Hindlimb muscle (tissue), 1 donor: ENCODE measurements around the gene CHST15. TPM values are rescaled to one million over a fixed set of nuclear protein-coding genes. Genes with fewer than 3 reads are reported as not detected.

Source experiments
- DNase-seq: peaks from one replicate; pipeline ENCODE4 v3.0.0-alpha.2; 2013
- polyA plus RNA-seq: library from polyadenylated mRNA; unstranded; fragments of 120-200 nt; gene quantifications from one replicate; pipeline ENCODE4 v1.2.1, GENCODE V29; 2013; ENCODE audit not compliant: insufficient read length

CHST15 gene
- polyA plus RNA-seq, 1 donor: 15.3 TPM

DNA sequence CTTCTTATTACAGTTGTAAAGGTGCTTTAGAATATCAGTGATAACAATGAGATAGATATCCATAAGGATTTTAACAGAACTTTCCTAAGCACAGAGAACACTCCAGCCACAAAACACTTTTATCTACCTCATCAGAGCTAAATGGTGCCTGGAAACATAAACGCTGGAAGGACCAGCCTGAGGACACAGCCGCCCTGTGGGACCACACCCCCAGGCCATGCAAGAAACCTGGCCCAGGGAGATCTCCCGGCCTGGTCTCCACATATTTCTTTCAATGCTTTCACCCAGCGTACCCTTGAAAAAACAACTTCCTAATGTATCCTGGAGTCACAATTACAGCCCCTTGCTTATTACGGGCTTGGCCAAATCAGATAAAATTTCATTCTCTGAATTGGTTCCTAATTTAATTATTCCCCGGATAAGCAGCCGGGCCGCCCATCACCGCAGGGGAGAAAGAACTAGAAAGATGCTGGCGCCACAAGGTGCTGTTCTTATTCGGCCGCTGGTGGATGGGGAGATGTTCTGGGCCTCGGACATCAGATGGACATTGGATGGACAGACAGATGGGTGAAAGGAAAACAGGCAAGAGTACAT, 11.8 kb downstream of the CHST15 start:
- DNase-seq: no peak

DNA sequence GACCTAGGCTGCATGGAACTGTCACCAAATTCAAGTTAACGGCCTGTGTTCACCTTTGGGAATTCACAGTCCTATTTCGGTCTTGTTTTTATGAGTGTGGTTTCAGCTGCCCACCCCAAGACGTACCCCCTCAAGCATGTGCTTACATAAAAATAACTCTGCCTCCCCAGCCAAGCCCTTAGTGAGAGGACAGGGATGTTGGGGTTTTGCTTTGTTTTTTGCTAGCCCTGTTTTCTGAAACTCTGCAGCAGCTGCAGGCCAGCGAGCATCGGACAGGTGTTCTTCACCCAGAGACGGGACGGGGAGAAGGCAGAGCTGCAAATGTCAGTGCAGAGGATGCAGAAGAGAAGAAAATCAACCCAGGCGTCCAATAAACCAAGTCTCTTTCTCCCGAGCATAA, 13.5 kb downstream of the CHST15 start:
- DNase-seq: no peak

DNA sequence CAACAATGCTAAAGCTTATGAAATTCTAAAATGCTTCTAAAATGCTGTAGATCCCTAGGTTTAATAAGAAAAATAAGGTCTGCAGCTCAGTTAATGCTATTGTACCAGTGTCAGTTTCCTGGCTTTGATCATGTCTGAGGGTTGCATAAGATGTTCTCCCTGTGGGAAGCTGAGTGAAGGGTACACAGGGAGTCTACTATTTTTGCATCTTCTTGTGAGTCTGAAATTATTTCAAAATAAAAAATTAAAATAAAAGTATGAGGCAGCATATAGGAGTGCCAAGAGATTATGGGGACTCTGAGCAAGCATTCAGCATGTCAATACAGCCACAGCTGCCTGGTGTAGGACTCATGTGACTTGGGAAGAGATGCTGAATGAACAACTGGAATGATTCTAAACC, 14.7 kb downstream of the CHST15 start:
- DNase-seq: no peak

DNA sequence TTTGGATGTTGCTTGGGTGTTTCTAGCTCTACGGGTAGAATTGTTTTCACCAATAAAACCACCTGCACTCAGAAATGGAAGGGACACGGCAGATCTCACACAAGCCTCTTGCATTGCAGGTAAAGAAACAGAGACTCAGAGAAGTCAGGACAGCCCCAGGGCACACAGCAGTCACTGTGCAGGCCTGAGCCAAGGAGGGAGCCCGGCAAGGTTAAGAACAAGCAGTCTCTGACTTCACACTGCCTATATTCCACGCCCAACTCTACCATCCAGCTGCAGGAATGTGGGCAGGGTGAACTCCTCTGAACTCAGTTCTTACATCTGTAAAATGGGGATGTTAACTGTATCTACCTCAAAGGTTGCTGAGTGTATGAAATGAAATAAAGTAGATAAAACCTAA, 15.4 kb downstream of the CHST15 start:
- DNase-seq: no peak

DNA sequence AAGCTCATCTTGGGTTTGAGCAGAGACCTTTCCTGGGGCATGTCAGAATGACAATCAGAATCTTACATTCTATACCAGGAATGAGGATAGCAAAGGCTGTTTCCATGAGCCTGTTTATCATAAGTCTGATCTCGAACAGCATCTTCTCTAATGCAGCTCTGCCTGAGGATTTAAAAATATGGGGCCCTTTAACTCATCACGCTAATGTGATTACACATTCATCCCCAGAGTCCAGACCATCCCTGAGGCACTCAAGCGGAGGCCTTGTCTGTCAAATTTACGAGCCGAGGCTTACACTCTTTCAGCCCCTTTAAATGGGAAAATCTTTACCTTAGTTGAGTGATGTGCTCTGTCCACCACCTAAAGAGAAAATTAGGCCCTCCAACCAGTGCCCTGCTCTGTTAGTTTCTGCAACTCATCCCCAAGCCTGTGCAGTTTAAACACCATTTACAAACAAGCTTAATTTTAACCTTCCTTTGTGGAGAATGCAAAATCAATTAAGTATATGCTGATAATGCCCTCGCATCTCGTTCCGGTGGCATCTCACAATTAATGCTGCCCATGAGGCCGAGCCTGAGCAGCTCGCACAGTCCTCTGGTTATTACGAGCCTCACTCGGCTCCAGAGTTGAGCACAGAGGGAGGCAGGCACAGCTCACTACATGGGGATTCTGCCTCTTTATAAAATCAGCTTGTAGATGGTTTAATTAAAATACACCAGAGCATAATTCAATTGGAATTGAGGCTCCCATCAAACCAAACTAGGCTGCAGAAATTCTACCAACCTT, 16.0 kb downstream of the CHST15 start:
- DNase-seq: no peak

DNA sequence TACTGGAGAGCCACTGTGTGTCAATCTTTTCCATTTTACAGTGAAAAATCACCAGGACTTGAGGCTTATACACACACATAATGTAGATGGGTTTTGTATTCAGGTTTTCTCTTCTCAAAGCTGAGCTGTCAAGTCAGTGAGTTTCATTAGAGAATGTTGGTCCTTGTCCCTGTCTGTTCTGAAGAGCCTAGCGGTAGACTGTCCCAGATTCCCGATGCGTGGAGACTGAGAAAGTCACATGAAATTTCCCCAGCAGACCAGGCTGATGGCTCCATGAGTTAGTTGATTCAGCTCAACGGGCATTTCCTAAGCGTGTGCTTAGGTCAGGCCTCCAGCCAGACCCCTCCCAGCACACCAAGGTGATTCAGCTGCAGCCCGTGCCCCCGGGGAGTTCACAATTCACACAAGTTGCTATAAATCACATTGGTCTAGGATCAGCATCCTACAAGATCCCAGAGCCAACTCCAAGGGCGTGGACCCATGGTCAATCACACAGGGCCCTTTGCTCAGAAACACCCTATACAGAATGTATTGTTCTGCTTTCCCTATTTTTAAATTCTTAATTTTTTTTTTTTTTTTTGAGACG, 17.2 kb downstream of the CHST15 start:
- no peak for DNase-seq

DNA sequence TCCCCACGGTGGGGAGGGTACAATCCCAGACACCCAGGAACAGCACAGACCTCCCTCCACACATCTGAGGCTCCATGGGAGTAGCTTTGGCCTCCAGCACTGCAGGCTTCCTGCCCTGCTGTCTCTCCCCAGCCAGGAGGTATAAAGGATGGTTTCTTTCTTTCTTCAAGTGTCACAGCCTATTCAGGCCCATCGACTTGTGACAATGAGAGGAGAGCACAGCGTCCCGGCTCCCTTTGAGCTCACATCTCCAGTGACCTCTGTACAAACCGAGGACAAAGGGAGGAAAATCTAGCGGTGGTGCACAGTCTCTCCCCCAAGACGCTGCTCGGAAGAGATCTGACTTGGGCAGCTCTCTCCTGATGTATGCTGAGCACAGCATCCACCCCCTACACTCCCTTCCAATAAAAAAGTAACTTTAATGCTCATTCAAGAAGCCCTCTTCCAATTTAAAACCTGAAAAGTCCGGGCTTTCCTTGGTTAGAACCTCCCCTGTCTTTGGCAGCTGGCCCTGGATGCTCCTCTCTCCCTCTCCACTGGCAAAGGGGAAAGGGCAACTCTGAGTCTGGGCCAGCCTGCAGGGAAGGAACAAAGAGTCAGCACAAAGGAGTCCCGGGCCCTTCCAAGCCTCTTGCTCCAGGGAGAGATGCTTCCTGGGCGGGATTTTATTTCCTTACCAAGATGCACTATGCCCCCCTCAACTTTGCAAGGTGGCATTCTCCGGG, 18.0 kb downstream of the CHST15 start:
- DNase-seq: no peak

DNA sequence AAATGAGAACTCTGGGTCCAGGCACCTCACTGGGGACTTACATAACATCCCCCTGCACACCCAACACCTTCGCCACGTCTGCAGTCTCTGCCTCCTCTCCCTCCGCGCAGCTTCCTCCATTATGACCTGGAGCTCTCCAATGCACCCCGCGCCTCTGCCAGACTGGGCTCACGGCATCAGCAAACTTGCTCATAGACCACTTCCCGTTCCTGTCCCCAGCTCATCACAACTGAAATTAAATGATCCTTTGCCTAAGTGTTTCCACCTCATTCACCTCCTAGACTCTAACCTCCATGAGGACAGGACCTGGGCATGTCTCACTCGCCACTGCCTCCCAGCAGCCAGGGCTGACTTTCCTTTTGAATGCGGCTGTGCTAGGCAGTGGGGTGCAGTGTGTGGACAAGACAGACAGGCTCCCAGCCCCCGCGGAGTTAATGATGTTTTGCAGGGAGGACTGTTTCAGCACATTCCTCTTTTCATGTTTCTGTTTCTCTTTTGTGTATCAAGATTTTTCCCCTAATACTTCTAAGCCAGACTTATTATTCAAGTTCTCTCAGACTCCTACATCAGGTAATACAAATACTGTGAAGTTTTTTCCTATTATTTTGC, 18.8 kb downstream of the CHST15 start:
- no peak for DNase-seq

DNA sequence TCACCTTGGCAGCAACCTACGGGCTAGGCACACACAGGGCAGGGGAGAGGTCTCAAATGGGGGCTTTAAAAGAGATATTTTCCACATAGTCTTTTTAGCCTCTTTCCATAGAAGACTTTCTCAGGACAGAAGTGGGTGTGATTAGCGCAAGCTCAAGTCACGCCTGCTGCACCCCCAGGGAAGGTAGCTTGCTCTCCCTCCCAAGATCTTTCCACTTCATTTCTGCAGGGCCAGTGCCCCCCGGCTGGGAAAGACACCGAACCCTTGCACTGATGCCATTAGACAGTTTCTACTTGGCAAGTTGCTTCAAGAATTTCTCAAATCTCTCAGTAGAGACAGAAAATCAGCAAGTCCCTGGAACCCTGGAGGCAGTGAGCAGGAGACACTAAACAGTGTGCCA, 19.4 kb downstream of the CHST15 start:
- no peak for DNase-seq

DNA sequence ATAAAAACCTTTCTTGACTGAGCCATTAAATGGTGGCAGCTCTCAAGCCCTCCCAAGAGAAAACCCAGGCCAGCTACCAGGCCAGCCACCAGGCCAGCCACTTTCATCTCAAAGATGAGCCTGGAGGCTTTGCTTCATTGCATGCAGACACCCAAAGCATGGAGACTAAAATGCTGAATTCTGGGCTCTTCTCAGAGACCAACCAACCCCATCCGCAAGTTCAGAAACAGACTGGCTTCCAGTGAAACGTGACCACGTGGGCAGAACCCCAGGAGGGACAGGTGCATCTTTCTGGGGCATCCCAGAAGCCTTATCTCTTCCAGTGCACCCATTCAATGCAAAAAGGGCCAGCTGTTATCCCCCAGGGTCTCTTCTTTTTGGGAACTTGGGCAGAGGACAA, 20.9 kb downstream of the CHST15 start:
- DNase-seq: no peak

DNA sequence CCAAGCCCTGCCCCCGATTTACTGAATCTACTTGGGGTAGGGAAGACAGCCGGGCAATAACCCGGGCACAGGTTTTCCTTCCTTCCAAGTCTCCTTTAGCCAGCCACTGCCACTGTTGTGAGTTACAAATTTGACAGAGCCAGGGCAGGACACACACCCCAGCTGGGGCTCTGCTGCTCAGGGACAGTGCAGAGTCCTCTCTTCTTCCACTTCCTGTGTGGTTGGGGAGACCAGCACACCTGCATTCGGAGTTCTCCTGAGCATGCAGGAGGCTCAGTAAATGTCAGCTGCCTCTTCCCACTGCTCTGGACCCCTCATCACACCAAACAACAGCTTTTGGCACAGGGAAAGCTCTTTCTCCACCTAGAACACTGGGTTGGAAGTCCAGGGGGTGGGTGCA, 21.3 kb downstream of the CHST15 start:
- no peak for DNase-seq

DNA sequence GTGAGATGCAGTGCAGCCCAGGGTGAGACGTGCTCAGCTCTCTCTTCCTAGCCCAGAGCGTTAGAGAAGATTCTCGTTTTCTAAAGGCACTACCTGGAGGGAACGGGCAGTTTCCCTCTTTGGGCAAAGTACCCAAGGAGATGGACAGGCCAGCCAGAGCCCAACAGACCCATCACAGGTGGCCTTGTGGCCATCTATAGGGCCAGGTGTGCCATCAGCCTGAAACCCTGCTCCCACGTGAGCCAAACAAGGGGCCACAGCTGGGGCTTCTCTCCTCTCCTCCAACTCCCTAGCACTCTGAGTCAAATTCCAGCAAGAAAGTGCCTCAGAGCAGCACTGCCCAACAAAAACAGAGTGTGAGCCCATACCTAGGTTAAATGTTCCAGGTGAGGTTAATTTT, 22.3 kb downstream of the CHST15 start:
- DNase-seq: no peak

DNA sequence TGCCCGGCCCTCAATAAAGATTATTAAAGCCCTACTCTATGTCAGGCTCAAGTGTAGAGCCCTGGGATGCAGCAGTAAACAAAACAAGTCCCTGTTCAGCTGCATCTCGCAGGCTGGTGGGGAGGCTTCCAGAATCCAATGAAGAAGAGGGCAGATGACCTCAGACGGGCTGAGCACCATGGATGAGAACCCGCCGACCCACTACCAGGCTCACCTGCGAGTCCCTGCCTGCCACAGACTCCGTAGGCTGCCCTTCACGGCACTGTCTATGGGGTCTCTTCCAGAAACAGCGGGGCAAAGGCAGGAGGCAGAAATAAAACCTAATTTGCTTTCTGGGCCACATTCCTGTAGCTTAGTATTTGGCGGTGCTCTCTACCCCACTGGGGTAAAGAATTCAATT, 22.7 kb downstream of the CHST15 start:
- DNase-seq: no peak

DNA sequence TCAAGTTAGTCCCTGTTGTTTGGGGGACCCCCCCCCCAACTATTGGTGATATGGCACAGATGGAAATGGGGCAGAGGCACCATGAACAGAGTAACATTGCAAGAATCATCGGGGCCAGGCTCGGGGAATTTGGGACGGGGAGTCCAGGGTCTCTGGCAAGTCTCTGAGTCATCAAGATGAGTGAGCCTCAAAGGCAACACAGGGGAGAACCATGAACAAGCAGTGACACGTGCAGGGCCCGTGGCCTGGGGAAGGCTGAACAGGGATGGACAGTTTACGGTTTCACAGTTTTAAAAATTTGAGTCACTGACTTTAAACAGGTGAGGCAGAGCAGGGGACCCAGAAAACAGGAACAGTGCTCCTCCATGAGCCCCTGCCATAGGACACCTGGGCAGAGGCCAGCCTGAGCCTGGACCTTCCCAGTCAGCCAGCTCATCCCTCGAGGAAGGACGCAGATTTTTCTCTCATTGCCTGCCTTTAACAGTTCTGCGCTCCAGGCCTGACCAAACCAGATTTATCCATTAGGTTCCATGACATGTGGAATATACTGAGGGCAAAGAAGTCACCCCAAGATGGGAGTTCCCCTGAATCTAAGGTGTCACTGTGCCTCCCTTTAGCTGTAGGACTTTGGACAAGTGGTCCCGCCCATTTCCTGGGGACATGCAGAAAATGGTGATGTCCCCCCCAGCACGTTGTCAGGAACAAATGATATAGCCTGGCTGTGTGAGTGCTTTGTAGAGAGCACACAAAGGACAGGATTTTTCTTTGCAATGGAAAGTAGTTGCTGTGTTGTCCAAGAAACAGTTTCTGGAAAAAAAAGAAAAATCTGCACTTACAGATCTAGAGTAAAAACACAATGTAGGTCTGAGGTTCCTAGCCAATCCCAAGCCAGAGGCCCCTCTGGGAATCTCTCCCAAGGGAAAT, 23.8 kb downstream of the CHST15 start:
- no peak for DNase-seq

DNA sequence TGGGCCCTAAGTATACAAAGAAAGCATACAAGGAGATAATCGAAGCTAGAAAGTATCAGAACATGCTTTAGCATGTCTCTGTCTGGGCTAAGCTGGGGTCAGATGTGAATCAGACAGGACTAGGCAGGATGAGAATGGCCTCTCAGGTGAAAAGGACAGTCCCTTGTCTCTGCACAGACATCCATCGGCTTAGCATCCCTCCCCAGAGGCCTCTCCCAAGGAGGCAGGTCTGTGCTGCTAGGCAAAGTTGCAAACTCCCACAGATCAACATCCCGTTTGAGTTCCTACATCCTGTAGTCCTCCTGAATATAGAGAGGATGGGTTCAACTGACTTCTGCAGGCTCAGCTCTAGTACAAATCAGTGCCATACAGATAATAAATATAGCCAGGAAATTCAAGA, 24.5 kb downstream of the CHST15 start:
- DNase-seq: no peak

DNA sequence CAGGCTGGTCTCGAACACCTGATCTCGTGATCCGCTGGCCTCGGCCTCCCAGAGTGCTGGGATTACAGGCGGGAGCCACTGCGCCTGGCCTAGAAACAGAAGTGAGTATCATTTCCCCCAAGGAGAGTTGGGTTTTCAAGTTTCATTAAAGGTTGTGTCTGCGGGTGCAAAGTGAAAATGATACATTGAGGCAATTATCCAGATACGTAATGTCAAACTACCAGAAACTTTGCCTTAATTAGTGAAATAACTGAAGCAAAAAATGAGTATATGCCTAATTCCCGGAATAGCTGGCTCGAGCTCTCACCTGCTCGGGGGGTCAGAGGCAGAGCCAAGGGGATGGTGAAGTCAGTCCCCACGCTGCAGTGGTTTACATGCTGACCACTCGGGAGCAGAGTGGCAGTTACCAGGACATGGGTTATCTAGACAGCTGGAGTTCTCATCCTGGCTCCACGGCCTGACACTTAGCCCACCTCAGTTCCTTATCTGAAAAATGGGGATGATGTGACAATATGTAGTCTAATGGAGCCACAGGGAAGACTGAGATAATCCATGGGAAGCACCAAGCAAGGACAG, 25.5 kb downstream of the CHST15 start:
- no peak for DNase-seq

DNA sequence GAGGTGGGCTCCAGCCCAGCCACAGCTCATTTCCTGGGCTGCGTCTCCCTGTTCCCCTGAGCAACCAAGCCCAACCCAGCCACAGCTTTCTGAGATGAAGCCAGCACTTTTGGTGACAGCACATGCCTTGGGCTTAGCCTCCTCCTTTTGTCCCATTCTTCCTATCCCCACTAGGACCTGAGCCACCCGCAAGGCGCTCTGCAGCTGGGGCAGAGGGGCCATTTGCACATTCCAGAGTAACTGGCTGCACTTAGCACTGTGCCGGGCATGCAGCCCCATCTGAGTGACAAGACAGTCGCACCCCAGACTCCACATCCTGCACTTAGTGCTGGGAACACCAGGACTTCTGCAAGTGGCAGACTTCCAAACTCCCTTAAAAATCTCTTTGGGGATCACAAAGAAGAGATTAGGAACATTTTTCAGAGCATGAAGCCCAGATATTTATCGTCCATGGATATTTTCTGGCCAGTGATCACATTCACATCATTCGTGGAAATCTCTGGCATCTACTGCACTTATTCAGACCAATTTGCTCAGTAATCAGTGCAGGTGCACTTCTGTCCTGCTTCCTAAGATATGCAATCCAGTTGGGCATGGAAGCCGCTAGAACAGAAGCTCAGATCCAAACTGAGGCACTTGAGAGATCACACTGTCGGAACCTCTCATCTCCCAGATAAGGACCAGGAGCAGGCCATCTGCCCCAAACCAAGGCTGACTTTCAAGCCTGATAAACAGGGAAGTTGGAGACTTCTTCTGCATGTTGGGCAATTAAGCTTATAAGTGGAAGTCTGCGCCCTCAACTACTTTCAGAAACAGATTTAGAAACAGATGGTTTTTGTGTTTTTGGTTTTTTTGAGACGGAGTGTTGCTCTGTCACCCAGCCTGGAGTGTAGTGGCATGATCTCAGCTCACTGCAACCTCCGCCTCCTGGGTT, 26.4 kb downstream of the CHST15 start:
- peak; percentile 49 for DNase-seq

DNA sequence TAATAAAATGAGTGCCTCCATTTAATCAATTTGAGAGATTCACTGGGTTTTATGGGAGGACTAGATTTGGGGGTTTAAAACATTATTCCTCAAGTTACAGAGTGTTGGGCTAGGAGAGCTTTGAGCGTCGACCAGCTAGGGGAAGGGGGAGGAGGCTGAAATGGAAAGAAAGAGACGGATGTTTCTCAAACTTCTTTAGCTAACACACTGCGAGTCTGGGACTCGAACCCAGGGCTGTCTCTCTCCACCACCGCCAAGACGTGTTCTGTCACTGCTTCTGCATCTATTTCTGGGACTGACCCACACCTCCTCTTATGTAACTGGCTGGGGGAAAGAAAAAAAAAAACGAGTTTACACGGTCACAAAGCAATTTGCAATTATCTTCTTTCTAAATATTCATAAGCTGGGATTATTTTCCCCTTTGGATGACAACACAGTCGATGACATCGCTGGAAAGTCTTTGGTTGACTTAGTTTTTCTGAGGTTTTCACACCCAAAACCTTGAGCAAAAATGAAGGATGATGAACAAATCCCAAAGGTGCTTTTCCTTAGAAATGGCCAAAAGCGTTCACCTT, 27.2 kb downstream of the CHST15 start:
- DNase-seq: no peak

DNA sequence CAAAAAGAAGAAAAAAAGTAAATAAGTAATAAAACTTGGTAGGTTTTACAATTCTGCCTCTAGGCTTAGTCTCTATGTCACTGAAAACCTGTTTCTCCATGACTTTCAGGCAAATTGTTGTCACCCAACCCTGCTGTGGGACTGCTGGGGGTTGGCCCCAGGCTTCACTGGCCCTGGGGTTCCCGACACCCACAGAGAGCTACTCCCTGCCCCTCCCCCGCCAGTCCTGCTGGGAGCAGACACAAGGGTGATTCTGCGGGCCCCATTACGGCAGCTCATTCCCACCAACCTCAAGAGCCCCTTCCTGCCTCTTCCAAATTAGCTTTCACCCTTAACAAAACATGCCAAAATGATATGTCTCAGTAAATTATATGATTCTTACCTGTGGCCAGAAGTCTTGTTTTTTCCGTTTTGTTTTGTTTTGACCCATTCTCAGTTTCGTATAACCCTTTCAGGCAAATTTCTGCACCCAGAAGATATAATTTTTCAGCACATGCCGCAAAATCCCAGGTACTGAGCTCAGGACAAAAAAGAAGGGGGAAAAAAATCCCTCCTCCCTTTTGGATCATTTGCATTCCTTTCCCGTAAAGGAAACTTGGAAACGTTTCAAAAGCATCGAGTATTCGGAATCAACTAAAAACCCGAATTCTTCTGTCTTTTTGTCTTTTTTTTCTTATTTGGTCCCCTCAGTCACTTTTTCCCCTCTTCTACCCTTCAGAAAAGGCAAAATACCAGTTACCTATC, 27.8 kb downstream of the CHST15 start:
- no peak for DNase-seq
